ENCODE results near the gene SREBF2. TPM values are rescaled to one million over a fixed set of nuclear protein-coding genes. Genes with fewer than 3 reads are reported as not detected.
"Not testable (repeated sequence)": the region's sequence is repeated elsewhere in the genome, so short reads cannot be mapped to it uniquely, and the experiment has no call there.

SREBF2 gene
- total RNA-seq, 2 donors from 2014 or later: 127 to 131 TPM

DNA sequence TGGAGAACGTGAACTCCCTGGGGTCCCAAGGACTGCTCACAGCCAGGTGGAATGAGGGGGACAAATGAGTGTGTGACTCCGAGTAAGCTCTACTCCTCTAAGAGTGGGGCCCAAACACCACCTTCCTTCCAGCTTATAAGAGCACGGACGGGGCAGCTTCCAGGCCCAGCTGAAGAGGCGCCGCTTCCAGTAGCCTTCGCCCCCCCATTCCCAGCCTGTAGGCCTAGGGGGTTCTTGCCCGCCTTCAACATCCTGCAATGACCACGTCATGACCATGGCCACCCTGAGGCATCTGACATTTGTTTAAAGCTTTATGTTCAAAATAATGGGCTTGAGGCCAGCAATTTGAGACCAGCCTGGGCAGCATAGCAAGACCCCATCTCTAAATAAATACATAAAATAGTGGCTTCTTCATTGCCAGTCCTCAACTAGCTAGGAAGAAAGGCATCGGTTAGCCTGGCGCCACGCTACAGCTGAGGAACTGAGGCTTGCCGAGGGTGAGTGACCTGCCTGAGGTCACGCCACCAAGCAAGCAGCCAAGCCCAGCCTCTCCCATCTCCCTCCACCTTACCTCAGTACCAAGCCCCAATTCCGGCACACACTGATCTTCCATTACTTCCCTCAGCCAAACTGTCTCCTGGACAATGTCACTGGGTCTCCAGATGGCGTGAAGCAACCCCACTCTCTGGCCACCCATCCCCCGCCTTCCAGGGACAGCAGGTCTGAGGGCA is 101.5 kb downstream of the SREBF2 start:
- H3K27me3 Mint-ChIP-seq (ENCODE audit: low read depth): no peaks in the 10 kb centered on the region
- DNase-seq (no peak), ATAC-seq (replicated peaks in 1 of 2) (no peak)
- no peak overlapping the region for H3K27ac Mint-ChIP-seq
- H3K4me1 Mint-ChIP-seq (ENCODE audit: low read depth): peaks cover 12% of the 10 kb centered on the region
- no peaks in the 10 kb centered on the region for H3K9me3 Mint-ChIP-seq
- peaks cover 3 to 9% of the 10 kb centered on the region in 2 donors for H3K36me3 Mint-ChIP-seq (ENCODE audit: insufficient read depth in 2 of 2)
- H3K4me3 Mint-ChIP-seq: no peak overlapping the region

GRCh38 chr22:41935015-41935351 is 102.1 kb downstream of the SREBF2 start:
- ATAC-seq (replicated peaks in 1 of 2) (no peak), DNase-seq (no peak)
- H3K4me1 Mint-ChIP-seq (ENCODE audit: low read depth): peaks cover 17% of the 10 kb centered on the region
- no peak overlapping the region for H3K27ac Mint-ChIP-seq
- H3K4me3 Mint-ChIP-seq: no peak overlapping the region
- H3K36me3 Mint-ChIP-seq (ENCODE audit: insufficient read depth in 2 of 2): peaks cover 3 to 11% of the 10 kb centered on the region in 2 donors
- no peaks in the 10 kb centered on the region for H3K9me3 Mint-ChIP-seq
- no peaks in the 10 kb centered on the region for H3K27me3 Mint-ChIP-seq (ENCODE audit: low read depth)

DNA sequence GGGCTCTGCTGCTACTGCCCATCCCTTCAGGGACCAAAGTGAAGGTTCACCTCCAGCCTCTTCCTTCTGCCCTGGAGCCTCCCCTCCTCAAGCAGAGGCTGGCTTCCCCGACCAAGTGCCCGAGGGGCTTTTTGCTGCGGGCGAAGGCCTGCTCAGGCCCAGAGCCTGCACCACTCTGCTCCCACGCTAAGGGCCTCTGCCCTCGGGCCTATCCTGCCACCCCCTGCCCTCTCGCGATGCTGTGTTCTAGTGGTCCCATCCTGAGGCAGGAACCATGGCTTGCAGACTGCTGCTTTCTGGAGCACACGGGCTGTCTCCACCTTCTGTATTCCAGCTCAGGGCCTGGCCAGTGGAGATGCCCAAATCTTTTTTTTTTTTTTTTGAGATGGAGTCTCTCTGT is 102.6 kb downstream of the SREBF2 start:
- H3K4me3 Mint-ChIP-seq: no peak overlapping the region
- H3K4me1 Mint-ChIP-seq (ENCODE audit: low read depth): peaks cover 22% of the 10 kb centered on the region
- DNase-seq: no peak
- peaks cover 3 to 11% of the 10 kb centered on the region in 2 donors for H3K36me3 Mint-ChIP-seq (ENCODE audit: insufficient read depth in 2 of 2)
- no peaks in the 10 kb centered on the region for H3K27me3 Mint-ChIP-seq (ENCODE audit: low read depth)
- no peaks in the 10 kb centered on the region for H3K9me3 Mint-ChIP-seq
- no peak for ATAC-seq (replicated peaks in 1 of 2)
- peak overlapping the region; percentile 33 for H3K27ac Mint-ChIP-seq

DNA sequence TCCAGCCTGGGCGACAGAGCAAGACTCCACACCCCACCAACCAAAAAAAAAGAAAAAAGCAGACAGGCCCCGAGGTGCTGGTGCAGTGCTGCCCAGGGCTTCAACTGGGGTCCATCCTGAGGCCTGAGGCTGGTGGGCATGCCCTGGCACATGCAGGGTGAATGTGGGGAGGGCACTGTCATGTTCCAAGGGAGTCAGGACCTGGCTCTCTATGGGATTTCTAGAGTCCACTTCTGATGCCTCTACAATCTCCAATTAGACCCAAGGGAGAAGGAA is 103.9 kb downstream of the SREBF2 start:
- Mint-ChIP-seq H3K27ac (peak overlapping the region; percentile 63), H3K36me3 (ENCODE audit: insufficient read depth in 2 of 2) (peaks cover 6 to 22% of the 10 kb centered on the region in 2 donors), H3K4me1 (ENCODE audit: low read depth) (peaks cover 36% of the 10 kb centered on the region), H3K4me3 (no peak overlapping the region), H3K27me3 (ENCODE audit: low read depth) (no peaks in the 10 kb centered on the region), H3K9me3 (no peaks in the 10 kb centered on the region)
- ATAC-seq (replicated peaks in 1 of 2): no peak
- DNase-seq: no peak

DNA sequence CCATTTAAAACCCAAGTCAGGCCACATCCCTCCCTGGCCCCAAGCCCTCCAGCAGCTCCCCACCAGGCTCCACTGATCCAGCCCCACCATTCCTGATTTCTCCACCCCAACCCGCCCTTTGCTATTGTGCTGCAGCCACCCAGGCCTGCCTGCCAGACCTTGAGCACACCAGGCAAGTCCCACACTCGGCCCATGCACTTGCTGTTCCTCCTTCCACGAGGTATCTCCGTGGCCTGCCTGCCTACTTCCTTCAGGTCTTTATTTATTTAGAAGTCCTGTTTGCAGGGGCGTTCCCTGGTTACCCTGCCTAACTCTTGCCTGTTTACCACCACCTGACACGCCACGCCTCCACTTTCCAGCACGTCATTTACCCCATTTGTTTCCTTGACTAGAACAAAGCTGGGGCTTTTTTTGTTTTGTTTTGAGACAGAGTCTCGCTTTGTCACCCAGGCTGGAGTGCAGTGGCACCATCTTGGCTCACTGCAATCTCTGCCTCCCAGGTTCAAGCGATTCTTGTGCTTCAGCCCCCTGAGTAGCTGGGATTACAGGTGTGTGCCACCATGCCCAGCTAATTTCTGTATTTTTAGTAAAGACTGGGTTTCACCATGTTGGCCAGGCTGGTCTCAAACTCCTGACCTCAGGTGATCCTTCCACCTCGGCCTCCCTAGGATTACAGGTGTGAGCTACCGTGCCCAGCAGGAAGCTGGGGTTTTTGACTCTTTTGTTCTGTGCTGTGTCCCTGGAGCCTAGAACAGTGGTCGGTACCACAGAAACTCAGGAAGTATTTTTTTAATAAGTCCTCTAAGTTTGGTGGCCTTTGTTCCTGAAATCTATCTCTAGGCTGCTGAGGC is 107.3 kb downstream of the SREBF2 start:
- Mint-ChIP-seq H3K27me3 (ENCODE audit: low read depth) (no peaks in the 10 kb centered on the region), H3K4me3 (peak overlapping the region; percentile 74 to 89), H3K4me1 (ENCODE audit: low read depth) (peaks cover 66% of the 10 kb centered on the region), H3K36me3 (ENCODE audit: insufficient read depth in 2 of 2) (peaks cover 8 to 28% of the 10 kb centered on the region in 2 donors), H3K9me3 (no peaks in the 10 kb centered on the region), H3K27ac (peak overlapping the region; percentile 100)
- ATAC-seq (replicated peaks in 1 of 2) (peak; percentile 83 to 84), DNase-seq (peak; percentile 94 to 96)

DNA sequence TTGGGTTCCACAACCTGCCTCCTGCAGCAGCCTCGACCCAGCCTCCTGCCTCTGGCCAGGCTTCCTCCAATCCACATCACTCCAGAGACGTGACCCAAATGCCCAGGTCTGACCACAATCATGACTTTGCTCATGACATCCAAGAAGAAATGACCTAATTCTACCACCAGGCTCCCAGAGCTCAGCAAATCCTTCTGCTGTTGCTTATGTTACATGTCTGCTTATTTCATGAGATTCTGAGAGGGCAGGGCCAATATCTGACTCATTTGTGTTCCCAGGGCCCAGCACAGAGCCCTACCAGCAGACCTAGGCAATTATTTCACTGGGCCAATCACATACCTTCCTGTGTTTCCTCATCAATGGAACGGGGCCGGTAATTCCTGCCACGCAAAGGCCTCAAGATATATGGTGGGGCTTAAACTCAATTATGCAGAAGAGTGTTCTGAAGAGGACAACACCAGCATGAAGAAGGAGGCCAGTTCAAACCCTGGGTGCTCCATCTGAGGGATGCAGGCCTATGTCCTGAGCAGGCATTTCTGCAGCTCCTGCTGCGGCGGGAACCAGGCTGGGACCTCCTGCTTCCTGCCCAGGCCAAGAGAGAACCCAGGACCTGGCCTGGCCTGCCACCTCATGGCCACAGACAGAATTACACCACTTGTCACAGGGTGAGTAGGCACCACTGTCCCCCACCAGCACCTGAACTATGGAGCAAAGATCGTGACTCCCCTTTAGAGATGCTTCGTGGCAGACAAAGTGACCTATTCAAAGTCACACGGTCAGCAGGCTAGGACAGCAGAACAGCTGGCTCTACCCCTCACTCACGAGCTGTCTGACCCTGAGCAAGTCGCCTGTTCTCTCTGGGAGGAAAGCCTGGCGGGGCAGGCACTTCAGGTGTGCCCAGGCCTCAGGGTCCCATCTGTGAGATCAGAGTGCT is 108.2 kb downstream of the SREBF2 start:
- H3K4me3 Mint-ChIP-seq: peak overlapping the region; percentile 74 to 89
- peak overlapping the region; percentile 100 for H3K27ac Mint-ChIP-seq

GRCh38 chr22:41943661-41944209 is 110.8 kb downstream of the SREBF2 start:
- H3K36me3 Mint-ChIP-seq (ENCODE audit: insufficient read depth in 2 of 2): peaks cover 9 to 32% of the 10 kb centered on the region in 2 donors
- H3K4me1 Mint-ChIP-seq (ENCODE audit: low read depth): peaks cover 86% of the 10 kb centered on the region
- peak in 1 of 2 donors; percentile 33 for DNase-seq
- H3K27ac Mint-ChIP-seq: peak overlapping the region; percentile 73
- no peaks in the 10 kb centered on the region for H3K27me3 Mint-ChIP-seq (ENCODE audit: low read depth)
- peak overlapping the region; percentile 68 to 76 for H3K4me3 Mint-ChIP-seq
- ATAC-seq (replicated peaks in 1 of 2): no peak
- no peaks in the 10 kb centered on the region for H3K9me3 Mint-ChIP-seq

More for the DNA sequence above, 108.2 kb downstream of the SREBF2 start:
- Mint-ChIP-seq H3K27me3 (ENCODE audit: low read depth) (no peaks in the 10 kb centered on the region), H3K4me1 (ENCODE audit: low read depth) (peaks cover 72% of the 10 kb centered on the region), H3K9me3 (no peaks in the 10 kb centered on the region), H3K36me3 (ENCODE audit: insufficient read depth in 2 of 2) (peaks cover 11 to 33% of the 10 kb centered on the region in 2 donors)
- DNase-seq (peak; percentile 86 to 89), ATAC-seq (replicated peaks in 1 of 2) (peak; percentile 65 to 71)

DNA sequence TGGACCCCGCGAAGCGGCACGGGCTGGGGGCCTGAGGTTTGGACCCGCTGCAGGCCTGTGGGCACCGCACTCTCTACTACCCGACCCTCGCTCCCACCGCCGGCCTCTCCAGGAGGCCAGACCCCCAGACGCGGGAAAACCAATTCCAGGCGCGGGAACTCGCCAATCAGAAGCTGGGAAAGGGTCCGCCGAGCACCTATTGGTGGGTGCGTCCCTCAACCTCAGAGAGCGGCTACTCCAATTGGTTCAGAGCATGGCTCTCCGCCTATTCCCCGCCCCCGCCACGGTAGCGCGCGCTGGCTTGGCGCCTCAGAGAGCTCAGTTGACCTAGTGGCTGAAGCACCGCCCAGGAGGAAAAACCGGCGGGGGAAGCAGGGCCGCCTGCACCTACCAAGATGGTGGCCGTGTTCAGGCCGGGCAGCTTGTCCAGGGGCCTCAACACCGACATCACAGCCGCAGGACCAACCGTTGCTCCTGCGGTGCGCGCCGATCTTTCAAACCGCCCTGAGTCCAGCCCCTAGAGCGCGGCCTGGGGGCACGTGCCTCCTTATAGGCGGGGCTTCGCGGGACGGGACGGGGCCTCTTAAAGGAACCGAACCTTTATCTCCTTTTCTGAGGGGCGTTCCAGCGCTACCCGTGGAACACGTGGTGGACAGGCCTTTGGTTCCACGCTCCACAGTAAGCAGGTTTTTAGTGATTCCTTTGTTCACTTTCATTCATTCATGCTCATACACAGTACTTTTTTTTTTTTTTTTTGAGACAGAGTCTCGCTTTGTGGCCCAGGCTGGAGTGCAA is 113.9 kb downstream of the SREBF2 start, which contains the start of gene CENPM:
Gene CENPM (minus strand): TSS at position 524 of the 795 bp plus-strand sequence. CDS start 76 bp downstream, at position 448.
- Mint-ChIP-seq H3K36me3 (ENCODE audit: insufficient read depth in 2 of 2) (peaks cover 5 to 17% of the 10 kb centered on the region in 2 donors), H3K4me1 (ENCODE audit: low read depth) (peaks cover 75% of the 10 kb centered on the region), H3K27me3 (ENCODE audit: low read depth) (no peaks in the 10 kb centered on the region), H3K4me3 (peak within 1 kb of the TSS; percentile 94 to 97), H3K9me3 (no peaks in the 10 kb centered on the region), H3K27ac (peak within 1 kb of the TSS; percentile 56)
- peak; percentile 96 for DNase-seq
- peak; percentile 94 to 95 for ATAC-seq (replicated peaks in 1 of 2)

DNA sequence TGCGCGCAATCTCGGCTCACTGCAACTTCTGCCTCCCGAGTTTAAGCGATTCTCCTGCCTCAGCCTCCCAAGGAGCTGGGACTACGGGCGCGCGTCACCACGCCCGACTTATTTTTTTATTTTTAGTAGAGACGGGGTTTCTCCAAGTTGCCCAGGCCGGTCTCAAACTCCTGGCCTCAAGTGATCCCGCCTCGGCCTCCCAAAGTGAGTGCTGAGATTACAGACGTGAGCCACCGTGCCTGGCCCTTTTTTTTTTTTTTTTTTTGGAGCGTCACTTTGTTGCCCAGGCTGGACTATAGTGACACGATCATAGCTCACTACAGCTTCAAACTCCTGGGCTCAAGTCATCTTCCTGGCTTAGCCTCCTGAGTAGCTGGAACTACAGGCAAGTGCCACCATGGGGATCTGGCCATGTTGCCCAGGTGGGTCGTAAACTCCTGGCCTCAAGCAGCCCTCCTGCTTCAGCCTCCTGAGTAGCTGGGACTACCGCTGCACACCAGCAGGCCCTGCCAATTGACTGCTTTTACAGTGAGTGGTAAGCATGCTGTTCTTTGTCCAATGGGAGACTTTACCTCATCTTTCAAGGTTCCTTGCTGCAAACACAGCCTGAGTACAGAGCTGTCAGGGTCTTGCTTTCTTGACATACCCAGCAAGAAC is 114.6 kb downstream of the SREBF2 start:
- peaks cover 5 to 12% of the 10 kb centered on the region in 2 donors for H3K36me3 Mint-ChIP-seq (ENCODE audit: insufficient read depth in 2 of 2)
- peak overlapping the region; percentile 94 to 97 for H3K4me3 Mint-ChIP-seq
- no peak for ATAC-seq (replicated peaks in 1 of 2)
- H3K4me1 Mint-ChIP-seq (ENCODE audit: low read depth): peaks cover 70% of the 10 kb centered on the region
- no peaks in the 10 kb centered on the region for H3K27me3 Mint-ChIP-seq (ENCODE audit: low read depth)
- H3K9me3 Mint-ChIP-seq: no peaks in the 10 kb centered on the region
- peak overlapping the region; percentile 51 for H3K27ac Mint-ChIP-seq
- no peak for DNase-seq

- Mint-ChIP-seq H3K27ac (no peak overlapping the region), H3K27me3 (ENCODE audit: low read depth) (no peaks in the 10 kb centered on the region), H3K4me3 (peak overlapping the region; percentile 94 to 97), H3K9me3 (no peaks in the 10 kb centered on the region), H3K4me1 (ENCODE audit: low read depth) (peaks cover 64% of the 10 kb centered on the region), H3K36me3 (ENCODE audit: insufficient read depth in 2 of 2) (peaks cover 5 to 12% of the 10 kb centered on the region in 2 donors)
- DNase-seq (no peak), ATAC-seq (replicated peaks in 1 of 2) (no peak)
Observed at GRCh38 chr22:41948142-41948541, 115.2 kb downstream of the SREBF2 start.

DNA sequence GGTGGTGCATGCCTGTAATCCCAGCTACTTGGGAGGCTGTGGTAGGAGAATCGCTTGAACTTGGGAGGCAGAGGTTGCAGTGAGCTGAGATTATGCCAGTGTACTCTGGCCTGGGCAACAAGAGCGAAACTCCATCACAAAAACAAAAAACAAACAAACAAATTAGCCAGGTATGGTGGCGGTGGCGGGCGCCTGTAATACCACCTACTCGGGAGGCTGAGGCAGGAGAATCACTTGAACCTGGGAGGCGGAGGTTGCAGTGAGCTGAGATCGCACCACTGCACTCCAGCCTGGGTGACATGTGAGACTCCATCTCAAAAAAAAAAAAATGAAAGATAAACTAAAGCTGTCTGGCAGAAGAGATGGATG is 116.0 kb downstream of the SREBF2 start:
- Mint-ChIP-seq H3K4me3 (peak overlapping the region; percentile 94 to 97), H3K4me1 (ENCODE audit: low read depth) (peaks cover 57% of the 10 kb centered on the region), H3K27ac (peak overlapping the region; percentile 12)
- DNase-seq; ATAC-seq (replicated peaks in 1 of 2); H3K27me3 Mint-ChIP-seq (ENCODE audit: low read depth); H3K9me3 Mint-ChIP-seq; H3K36me3 Mint-ChIP-seq (ENCODE audit: insufficient read depth in 2 of 2): not testable (repeated sequence)
